ENCODE measurements around the gene MXRA7. TPM values are rescaled to one million over a fixed set of nuclear protein-coding genes. Genes with fewer than 3 reads are reported as not detected.
A peak's percentile ranks its signal among the peaks of the same experiment; 100 is the strongest.
"Not testable (repeated sequence)": the region's sequence is repeated elsewhere in the genome, so short reads cannot be mapped to it uniquely, and the experiment has no call there.

Gene MXRA7
- total and polyA plus RNA-seq, 4 donors: 60.9 to 127 (median 83.2) TPM

- Histone ChIP-seq H3K36me3 (ENCODE audit: control insufficient read depth in 4 of 4, insufficient read depth in 4 of 4, low read length in 4 of 4) (peaks cover 27 to 31% (median 29%) of the 10 kb centered on the region in 4 donors), H3K4me1 (ENCODE audit: control insufficient read depth in 5 of 5, insufficient read depth in 5 of 5, low read length in 5 of 5) (peaks cover 0 to 21% (median 8%) of the 10 kb centered on the region in 5 donors), H3K4me3 (no peak overlapping the region), H3K9me3 (ENCODE audit: control insufficient read depth in 4 of 4, insufficient read depth in 3 of 4, low read length in 3 of 4) (no peaks in the 10 kb centered on the region), H3K27me3 (ENCODE audit: control insufficient read depth in 3 of 3, insufficient read depth in 3 of 3, low read length in 2 of 3) (no peaks in the 10 kb centered on the region), H3K9ac (ENCODE audit: insufficient read depth in 1 of 2, low read length in 2 of 2) (no peak overlapping the region), H3K27ac (ENCODE audit: low read depth in 1 of 2, low read length in 1 of 2) (peak overlapping the region in 1 of 2 donors; percentile 71)
- DNase-seq (peak; percentile 70 to 74 (median 71)), ATAC-seq (ENCODE audit: insufficient read depth, low FRiP score) (no peak)
- peak; percentile 70 for TF ChIP-seq CTCF (IDR thresholded peaks at IDR 0.05; ENCODE audit: control extremely low read depth, extremely low read depth)
- 12 to 18% methylated on average over 4 of the region's 4 CpGs for WGBS, 2 donors
These were observed 4.2 kb upstream of the MXRA7 start for GRCh38 chr17:76714822-76715495.

GRCh38 chr17:76714336-76714735, 3.6 kb upstream of the MXRA7 start:
- no peak for TF ChIP-seq CTCF (IDR thresholded peaks at IDR 0.05; ENCODE audit: control extremely low read depth, extremely low read depth)
- Histone ChIP-seq H3K4me1 (ENCODE audit: control insufficient read depth in 5 of 5, insufficient read depth in 5 of 5, low read length in 5 of 5) (peaks cover 0 to 21% (median 13%) of the 10 kb centered on the region in 5 donors), H3K9me3 (ENCODE audit: control insufficient read depth in 4 of 4, insufficient read depth in 3 of 4, low read length in 3 of 4) (no peaks in the 10 kb centered on the region), H3K27ac (ENCODE audit: low read depth in 1 of 2, low read length in 1 of 2) (no peak overlapping the region), H3K4me3 (no peak overlapping the region), H3K9ac (ENCODE audit: insufficient read depth in 1 of 2, low read length in 2 of 2) (no peak overlapping the region), H3K27me3 (ENCODE audit: control insufficient read depth in 3 of 3, insufficient read depth in 3 of 3, low read length in 2 of 3) (no peaks in the 10 kb centered on the region), H3K36me3 (ENCODE audit: control insufficient read depth in 4 of 4, insufficient read depth in 4 of 4, low read length in 4 of 4) (peaks cover 23 to 28% (median 26%) of the 10 kb centered on the region in 4 donors)
- no peak for DNase-seq
- no peak for ATAC-seq (ENCODE audit: insufficient read depth, low FRiP score)
- WGBS, 2 donors: 66 to 71% methylated on average over 5 of the region's 5 CpGs

GRCh38 chr17:76713765-76714164, 3.0 kb upstream of the MXRA7 start:
- ATAC-seq (ENCODE audit: insufficient read depth, low FRiP score) (no peak), DNase-seq (no peak)
- peaks cover 1 to 22% (median 19%) of the 10 kb centered on the region in 5 donors for H3K4me1 ChIP-seq (ENCODE audit: control insufficient read depth in 5 of 5, insufficient read depth in 5 of 5, low read length in 5 of 5)
- 95 to 96% methylated on average over 7 of the region's 7 CpGs for WGBS, 2 donors
- peaks cover 18 to 25% (median 23%) of the 10 kb centered on the region in 4 donors for H3K36me3 ChIP-seq (ENCODE audit: control insufficient read depth in 4 of 4, insufficient read depth in 4 of 4, low read length in 4 of 4)
- H3K4me3 ChIP-seq: no peak overlapping the region
- H3K27me3 ChIP-seq (ENCODE audit: control insufficient read depth in 3 of 3, insufficient read depth in 3 of 3, low read length in 2 of 3): no peaks in the 10 kb centered on the region
- H3K9me3 ChIP-seq (ENCODE audit: control insufficient read depth in 4 of 4, insufficient read depth in 3 of 4, low read length in 3 of 4): no peaks in the 10 kb centered on the region
- H3K9ac ChIP-seq (ENCODE audit: insufficient read depth in 1 of 2, low read length in 2 of 2): no peak overlapping the region
- H3K27ac ChIP-seq (ENCODE audit: low read depth in 1 of 2, low read length in 1 of 2): no peak overlapping the region
- TF ChIP-seq CTCF (IDR thresholded peaks at IDR 0.05; ENCODE audit: control extremely low read depth, extremely low read depth): no peak

GRCh38 chr17:76712321-76712720, 1.6 kb upstream of the MXRA7 start:
- H3K9ac ChIP-seq (ENCODE audit: insufficient read depth in 1 of 2, low read length in 2 of 2); ATAC-seq (ENCODE audit: insufficient read depth, low FRiP score); DNase-seq; H3K27me3 ChIP-seq (ENCODE audit: control insufficient read depth in 3 of 3, insufficient read depth in 3 of 3, low read length in 2 of 3); H3K9me3 ChIP-seq (ENCODE audit: control insufficient read depth in 4 of 4, insufficient read depth in 3 of 4, low read length in 3 of 4); H3K4me3 ChIP-seq; H3K27ac ChIP-seq (ENCODE audit: low read depth in 1 of 2, low read length in 1 of 2): not testable (repeated sequence)
- 78 to 84% methylated on average over 7 of the region's 7 CpGs for WGBS, 2 donors
- Histone ChIP-seq H3K36me3 (ENCODE audit: control insufficient read depth in 4 of 4, insufficient read depth in 4 of 4, low read length in 4 of 4) (peaks cover 11 to 21% (median 16%) of the 10 kb centered on the region in 4 donors), H3K4me1 (ENCODE audit: control insufficient read depth in 5 of 5, insufficient read depth in 5 of 5, low read length in 5 of 5) (peaks cover 2 to 32% (median 21%) of the 10 kb centered on the region in 5 donors)

- peak in 1 of 3 donors; percentile 64 for DNase-seq
- WGBS, 2 donors: 5 to 22% methylated on average over 27 to 50 of the region's 79 CpGs
These were observed 558 bp downstream of the MXRA7 start for GRCh38 chr17:76709951-76710862.

More at GRCh38 chr17:76709951-76710862, 558 bp downstream of the MXRA7 start:
- H3K9me3 ChIP-seq (ENCODE audit: control insufficient read depth in 4 of 4, insufficient read depth in 3 of 4, low read length in 3 of 4); H3K36me3 ChIP-seq (ENCODE audit: control insufficient read depth in 4 of 4, insufficient read depth in 4 of 4, low read length in 4 of 4); H3K27me3 ChIP-seq (ENCODE audit: control insufficient read depth in 3 of 3, insufficient read depth in 3 of 3, low read length in 2 of 3); ATAC-seq (ENCODE audit: insufficient read depth, low FRiP score): not testable (repeated sequence)
- peak overlapping the region in 1 of 2 donors; percentile 79 for H3K9ac ChIP-seq (ENCODE audit: insufficient read depth in 1 of 2, low read length in 2 of 2)
- H3K4me3 ChIP-seq: peak overlapping the region; percentile 68
- H3K27ac ChIP-seq (ENCODE audit: low read depth in 1 of 2, low read length in 1 of 2): peak overlapping the region; percentile 76 to 91
- peaks cover 2 to 32% (median 14%) of the 10 kb centered on the region in 5 donors for H3K4me1 ChIP-seq (ENCODE audit: control insufficient read depth in 5 of 5, insufficient read depth in 5 of 5, low read length in 5 of 5)
